Upper lobe of right lung (tissue), 1 donor: ENCODE results near the gene FOXA1. TPM values are rescaled to one million over a fixed set of nuclear protein-coding genes. Genes with fewer than 3 reads are reported as not detected.
A peak's percentile ranks its signal among the peaks of the same experiment; 100 is the strongest.
"Not testable (repeated sequence)": the region's sequence is repeated elsewhere in the genome, so short reads cannot be mapped to it uniquely, and the experiment has no call there.

Experiments used
- ATAC-seq: fragments of 200-7000 bp; cut with Tn5 transposase; one replicate; pipeline ENCODE4 v1.9.1; 2020; ENCODE audit warnings: mild to moderate bottlenecking, moderate library complexity
- DNase-seq: peaks from one replicate; pipeline ENCODE4 v3.0.0-alpha.2; 2020
- H3K27ac ChIP-seq: fragments of 200-600 bp; one replicate; pipeline ENCODE4 v1.8.0; 2022
- H3K27me3 ChIP-seq: fragments of 200-600 bp; one replicate; pipeline ENCODE4 v1.8.0; 2022; ENCODE audit warnings: mild to moderate bottlenecking
- H3K36me3 ChIP-seq: fragments of 200-600 bp; one replicate; pipeline ENCODE4 v1.8.0; 2022
- H3K4me1 ChIP-seq: fragments of 200-600 bp; one replicate; pipeline ENCODE4 v1.8.0; 2022
- H3K4me3 ChIP-seq: fragments of 200-600 bp; one replicate; pipeline ENCODE4 v1.8.0; 2022; ENCODE audit warnings: mild to moderate bottlenecking
- H3K9me3 ChIP-seq: fragments of 200-600 bp; one replicate; pipeline ENCODE4 v1.8.0; 2022
- intact Hi-C: fragments of 100-400 bp; cut with DNase I; formaldehyde crosslinking; loops from one replicate; pipeline ENCODE4 v1.11.0; 2022
- total RNA-seq: library from RNA; stranded (reverse); fragmentation: NEBNext Ultra II Directional; extraction: Animal tissue kit (Norgen Biotek cat#: 25700); gene quantifications from one replicate; pipeline ENCODE4 v1.2.1, GENCODE V29; 2021
- TF ChIP-seq, protein P1 (sequence below): fragments of 200-600 bp; IDR thresholded peaks from one replicate; pipeline ENCODE4 v1.8.0; 2022; ENCODE audit warnings: antibody characterized with exemption
- donor health status: DM: no; HTN: yes; CAD: no; lungs with severe emphysema.

The FOXA1 gene
- total RNA-seq, 1 donor from 2014 or later = 20.6 TPM

DNA sequence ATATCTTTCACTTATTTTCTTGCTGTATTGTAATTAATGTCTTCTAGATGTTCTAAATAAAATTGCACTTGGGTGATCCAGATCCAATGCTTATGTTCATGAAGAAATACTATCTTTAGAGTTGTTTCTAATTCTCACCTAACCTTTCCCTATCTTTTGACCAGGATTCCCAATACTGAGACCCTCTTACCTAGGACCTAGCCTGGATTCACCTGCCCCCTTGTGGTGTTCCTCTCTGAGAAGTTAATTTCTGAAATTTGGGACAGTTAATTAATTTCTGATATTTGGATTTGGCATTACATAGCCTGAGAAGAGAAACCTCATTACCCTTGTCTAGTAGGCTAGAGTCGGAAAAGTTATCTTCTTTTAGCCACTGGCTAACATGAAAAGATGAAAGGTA is 29.5 kb downstream of the FOXA1 start:
- H3K4me3 ChIP-seq = no peak overlapping the region
- H3K27ac ChIP-seq = no peak overlapping the region
- no peaks in the 10 kb centered on the region for H3K36me3 ChIP-seq
- no peaks in the 10 kb centered on the region for H3K27me3 ChIP-seq
- ATAC-seq = no peak
- H3K4me1 ChIP-seq = peaks cover 6% of the 10 kb centered on the region
- TF ChIP-seq, protein P1, sequence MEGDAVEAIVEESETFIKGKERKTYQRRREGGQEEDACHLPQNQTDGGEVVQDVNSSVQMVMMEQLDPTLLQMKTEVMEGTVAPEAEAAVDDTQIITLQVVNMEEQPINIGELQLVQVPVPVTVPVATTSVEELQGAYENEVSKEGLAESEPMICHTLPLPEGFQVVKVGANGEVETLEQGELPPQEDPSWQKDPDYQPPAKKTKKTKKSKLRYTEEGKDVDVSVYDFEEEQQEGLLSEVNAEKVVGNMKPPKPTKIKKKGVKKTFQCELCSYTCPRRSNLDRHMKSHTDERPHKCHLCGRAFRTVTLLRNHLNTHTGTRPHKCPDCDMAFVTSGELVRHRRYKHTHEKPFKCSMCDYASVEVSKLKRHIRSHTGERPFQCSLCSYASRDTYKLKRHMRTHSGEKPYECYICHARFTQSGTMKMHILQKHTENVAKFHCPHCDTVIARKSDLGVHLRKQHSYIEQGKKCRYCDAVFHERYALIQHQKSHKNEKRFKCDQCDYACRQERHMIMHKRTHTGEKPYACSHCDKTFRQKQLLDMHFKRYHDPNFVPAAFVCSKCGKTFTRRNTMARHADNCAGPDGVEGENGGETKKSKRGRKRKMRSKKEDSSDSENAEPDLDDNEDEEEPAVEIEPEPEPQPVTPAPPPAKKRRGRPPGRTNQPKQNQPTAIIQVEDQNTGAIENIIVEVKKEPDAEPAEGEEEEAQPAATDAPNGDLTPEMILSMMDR = peak; percentile 28
- no peak for DNase-seq
- intact Hi-C loops = no loop called here
- no peaks in the 10 kb centered on the region for H3K9me3 ChIP-seq

DNA sequence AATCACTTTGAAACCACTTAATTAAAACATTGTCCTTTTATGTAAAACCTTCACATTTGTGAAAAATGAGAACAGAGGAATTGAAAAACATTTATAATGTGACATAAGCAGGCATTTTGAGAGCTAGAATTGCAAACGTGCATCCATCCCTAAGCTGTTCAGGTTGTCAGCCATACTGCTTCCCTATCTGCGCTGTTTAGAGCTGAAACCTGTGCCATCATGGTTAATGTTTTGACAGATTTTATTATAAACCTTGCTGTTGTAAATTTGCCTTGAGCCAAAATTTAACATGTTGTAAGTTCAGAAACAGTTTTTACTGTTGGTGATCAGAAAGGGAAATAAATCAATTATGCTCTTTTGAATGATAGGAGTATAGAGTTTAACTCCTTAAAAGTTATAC is 31.9 kb downstream of the FOXA1 start:
- intact Hi-C loops = no loop called here
- no peak overlapping the region for H3K27ac ChIP-seq
- ATAC-seq (no peak), DNase-seq (no peak)
- H3K27me3 ChIP-seq = no peaks in the 10 kb centered on the region
- H3K4me1 ChIP-seq = peaks cover 6% of the 10 kb centered on the region
- no peak overlapping the region for H3K4me3 ChIP-seq
- TF ChIP-seq, protein P1 = no peak
- no peaks in the 10 kb centered on the region for H3K9me3 ChIP-seq
- H3K36me3 ChIP-seq = no peaks in the 10 kb centered on the region

DNA sequence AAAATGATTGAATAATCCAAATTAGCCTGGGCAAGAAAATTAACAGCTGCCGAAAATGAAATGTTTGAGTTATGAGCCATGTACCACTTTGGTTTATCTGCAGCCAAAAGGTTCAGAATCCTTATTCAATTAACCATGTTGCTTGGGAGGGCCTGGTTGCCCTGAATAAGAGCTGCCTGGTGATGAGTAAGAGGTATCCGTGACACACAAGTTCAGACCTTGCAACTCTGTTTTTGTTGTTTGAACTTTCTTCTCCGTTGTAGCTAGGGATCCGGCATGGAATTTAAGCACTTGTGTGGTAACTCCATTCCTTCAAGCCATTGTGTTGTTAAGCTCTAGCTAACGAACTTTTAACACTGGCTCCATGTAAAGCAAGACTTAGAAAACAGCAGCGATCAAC is 35.7 kb downstream of the FOXA1 start:
- intact Hi-C loops = no loop called here

DNA sequence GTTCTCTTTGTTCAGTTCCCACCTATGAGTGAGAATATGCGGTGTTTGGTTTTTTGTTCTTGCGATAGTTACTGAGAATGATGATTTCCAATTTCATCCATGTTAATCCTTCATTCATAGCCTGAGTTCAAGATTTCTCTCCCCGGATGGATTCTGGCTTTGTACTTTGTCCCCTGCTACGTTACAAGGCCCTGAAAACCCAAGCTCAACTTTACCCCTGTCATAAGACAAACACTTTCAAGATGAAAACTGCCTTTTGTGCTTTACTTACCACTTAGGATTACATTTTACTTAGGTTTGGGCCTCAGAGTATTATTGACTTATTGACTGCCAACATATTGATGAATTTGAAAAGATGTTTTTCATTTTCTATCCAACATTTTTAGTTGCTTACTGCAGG is 36.3 kb downstream of the FOXA1 start:
- intact Hi-C loops = no loop called here
- no peak overlapping the region for H3K4me3 ChIP-seq
- DNase-seq (no peak), ATAC-seq (no peak)
- H3K9me3 ChIP-seq = no peaks in the 10 kb centered on the region
- H3K27ac ChIP-seq = no peak overlapping the region
- TF ChIP-seq, protein P1 = no peak
- no peaks in the 10 kb centered on the region for H3K4me1 ChIP-seq
- no peaks in the 10 kb centered on the region for H3K27me3 ChIP-seq
- no peaks in the 10 kb centered on the region for H3K36me3 ChIP-seq

More for the DNA sequence above, 35.7 kb downstream of the FOXA1 start:
- DNase-seq (no peak), ATAC-seq (no peak)
- Histone ChIP-seq H3K27ac (no peak overlapping the region), H3K27me3 (no peaks in the 10 kb centered on the region), H3K4me1 (no peaks in the 10 kb centered on the region), H3K9me3 (no peaks in the 10 kb centered on the region), H3K36me3 (no peaks in the 10 kb centered on the region), H3K4me3 (no peak overlapping the region)
- TF ChIP-seq, protein P1 = no peak

DNA sequence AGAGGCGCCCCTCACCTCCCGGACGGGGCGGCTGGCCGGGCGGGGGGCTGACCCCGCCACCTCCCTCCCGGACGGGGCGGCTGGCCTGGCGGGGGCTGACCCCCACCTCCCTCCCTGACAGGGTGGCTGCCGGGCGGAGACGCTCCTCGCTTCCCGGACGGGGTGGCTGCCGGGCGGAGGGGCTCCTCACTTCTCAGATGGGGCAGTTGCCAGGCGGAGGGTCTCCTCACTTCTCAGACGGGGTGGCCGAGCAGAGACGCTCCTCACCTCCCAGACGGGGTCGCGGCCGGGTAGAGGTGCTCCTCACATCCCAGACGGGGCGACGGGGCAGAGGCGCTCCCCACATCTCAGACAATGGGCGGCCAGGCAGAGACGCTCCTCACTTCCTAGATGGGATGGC is 39.5 kb downstream of the FOXA1 start:
- not testable (repeated sequence) for ATAC-seq, DNase-seq

DNA sequence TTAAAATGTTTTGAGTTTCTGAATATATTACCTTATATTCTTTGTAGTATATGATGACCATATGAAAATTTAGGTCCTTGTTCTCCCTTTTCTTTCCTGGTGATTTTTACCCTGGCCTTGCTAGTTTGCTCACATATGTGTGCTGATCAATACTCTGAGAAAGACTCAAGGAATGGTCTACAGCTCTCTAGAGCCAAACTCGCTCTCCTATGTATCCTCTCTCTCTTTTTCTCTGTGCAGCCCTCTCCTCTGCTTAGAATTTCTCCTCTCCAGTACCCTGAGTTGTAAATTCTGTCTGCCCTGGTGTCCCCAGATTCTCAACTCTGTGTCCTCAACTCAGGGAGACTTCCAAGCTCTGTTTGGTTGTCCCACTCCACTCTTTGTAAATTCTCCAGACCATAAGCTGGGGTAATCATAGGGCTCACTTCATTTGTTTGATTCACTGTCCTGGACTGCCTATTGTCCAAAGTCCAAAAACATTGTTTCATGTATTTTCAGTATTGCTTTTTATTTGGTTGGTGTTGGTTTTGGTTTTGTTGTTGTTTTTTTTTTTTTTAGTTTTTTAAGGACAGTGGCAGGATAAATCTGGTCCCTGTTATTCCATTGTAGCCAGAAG is 41.0 kb downstream of the FOXA1 start:
- Histone ChIP-seq H3K27me3 (no peaks in the 10 kb centered on the region), H3K36me3 (no peaks in the 10 kb centered on the region), H3K27ac (no peak overlapping the region), H3K4me3 (no peak overlapping the region), H3K4me1 (no peaks in the 10 kb centered on the region), H3K9me3 (peaks cover 11% of the 10 kb centered on the region)
- no peak for DNase-seq
- no peak for ATAC-seq
- TF ChIP-seq, protein P1 = no peak
- intact Hi-C loops = no loop called here

More for the DNA sequence above, 39.5 kb downstream of the FOXA1 start:
- H3K4me1 ChIP-seq, H3K27ac ChIP-seq, H3K4me3 ChIP-seq, intact Hi-C loops, H3K36me3 ChIP-seq, H3K27me3 ChIP-seq: not testable (repeated sequence)
- peaks cover 11% of the 10 kb centered on the region for H3K9me3 ChIP-seq
